Tibial nerve (tissue), 4 donors: ENCODE data around the gene APOBEC3B.
"Not testable (repeated sequence)": the region's sequence is repeated elsewhere in the genome, so short reads cannot be mapped to it uniquely, and the experiment has no call there.

Source experiments
- EP300 ChIP-seq, 2 donors: sonication (generic); formaldehyde crosslinking; IDR thresholded peaks; one replicate each; pipeline ENCODE4 v1.6.1; 2017; ENCODE audit warnings: antibody characterized with exemption in 2 of 2, mild to moderate bottlenecking in 1 of 2
- POLR2A ChIP-seq, 2 donors: fragments of 450-650 bp; IDR thresholded peaks; one replicate each; pipeline ENCODE4 v1.6.1; 2017; ENCODE audit warnings: antibody characterized with exemption in 2 of 2, mild to moderate bottlenecking in 2 of 2, moderate library complexity in 2 of 2
- TF ChIP-seq, protein P1 (sequence below), 5 experiments: fragments of 200-600 bp in 3 of 5; fragments of 450-650 bp in 2 of 5; sonication (generic) in 3 of 5; IDR thresholded peaks; one replicate each; pipeline ENCODE4 v1.5.1; 2016 to 2019; ENCODE audit warnings: antibody characterized with exemption in 5 of 5, mild to moderate bottlenecking in 3 of 5, moderate library complexity in 2 of 5

DNA sequence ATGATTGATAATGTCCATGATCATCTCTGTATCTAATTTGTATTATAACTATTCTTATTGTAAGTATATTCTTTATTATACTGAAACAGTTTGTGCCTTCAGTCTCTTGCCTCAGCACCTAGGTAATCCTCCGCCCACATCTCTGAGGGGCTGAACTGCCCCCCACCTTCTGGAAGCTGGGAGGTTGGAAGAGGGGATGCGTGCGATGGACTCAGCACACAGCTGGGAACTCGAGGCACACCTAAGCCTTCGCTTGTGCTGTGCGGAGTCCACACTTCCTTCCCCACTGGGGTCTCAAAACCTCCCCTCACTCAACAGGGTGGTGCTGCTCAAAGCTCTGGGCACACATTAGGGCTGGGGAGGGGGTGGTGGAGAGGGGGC is 31.4 kb downstream of the APOBEC3B start:
- not testable (repeated sequence) for TF ChIP-seq EP300, POLR2A (IDR thresholded peaks at IDR 0.05)
- TF ChIP-seq, protein P1, sequence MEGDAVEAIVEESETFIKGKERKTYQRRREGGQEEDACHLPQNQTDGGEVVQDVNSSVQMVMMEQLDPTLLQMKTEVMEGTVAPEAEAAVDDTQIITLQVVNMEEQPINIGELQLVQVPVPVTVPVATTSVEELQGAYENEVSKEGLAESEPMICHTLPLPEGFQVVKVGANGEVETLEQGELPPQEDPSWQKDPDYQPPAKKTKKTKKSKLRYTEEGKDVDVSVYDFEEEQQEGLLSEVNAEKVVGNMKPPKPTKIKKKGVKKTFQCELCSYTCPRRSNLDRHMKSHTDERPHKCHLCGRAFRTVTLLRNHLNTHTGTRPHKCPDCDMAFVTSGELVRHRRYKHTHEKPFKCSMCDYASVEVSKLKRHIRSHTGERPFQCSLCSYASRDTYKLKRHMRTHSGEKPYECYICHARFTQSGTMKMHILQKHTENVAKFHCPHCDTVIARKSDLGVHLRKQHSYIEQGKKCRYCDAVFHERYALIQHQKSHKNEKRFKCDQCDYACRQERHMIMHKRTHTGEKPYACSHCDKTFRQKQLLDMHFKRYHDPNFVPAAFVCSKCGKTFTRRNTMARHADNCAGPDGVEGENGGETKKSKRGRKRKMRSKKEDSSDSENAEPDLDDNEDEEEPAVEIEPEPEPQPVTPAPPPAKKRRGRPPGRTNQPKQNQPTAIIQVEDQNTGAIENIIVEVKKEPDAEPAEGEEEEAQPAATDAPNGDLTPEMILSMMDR (IDR thresholded peaks at IDR 0.05): not testable (repeated sequence)
